BJ (cell line): Measurements from ENCODE around the gene MID2. TPM values are rescaled to one million over a fixed set of nuclear protein-coding genes. Genes with fewer than 3 reads are reported as not detected.

Experiments
- CTCF ChIA-PET: fragments of 350-600 bp; formaldehyde crosslinking; extraction: SDS; loops from one replicate; lab custom pipeline; 2021; ENCODE audit warnings: antibody characterized with exemption, inconsistent platforms; lab: Yijun Ruan, JAX
- POLR2A ChIA-PET: fragments of 300-600 bp; sonication (Branson Sonifier 250); formaldehyde crosslinking; extraction: SDS; loops from one replicate; lab custom pipeline; 2021; ENCODE audit warnings: antibody characterized with exemption; lab: Charles Lee
- DNase-seq: peaks from one replicate; pipeline ENCODE4 v3.0.0-alpha.2; 2011; ENCODE audit warnings: low read depth
- H3K27me3 ChIP-seq: 2 replicates; pipeline ENCODE4 v1.6.0; 2011; ENCODE audit warnings: low read length; ENCODE audit not compliant: control insufficient read depth, insufficient read depth
- H3K36me3 ChIP-seq: 2 replicates; pipeline ENCODE4 v1.5.1; 2011; ENCODE audit warnings: low read length; ENCODE audit not compliant: control insufficient read depth, insufficient read depth
- H3K4me3 ChIP-seq: 2 replicates; pipeline ENCODE4 v1.5.1; 2011; ENCODE audit warnings: low read depth, mild to moderate bottlenecking, control low read depth, low read length
- CTCF ChIP-seq: IDR thresholded peaks from 2 replicates; pipeline ENCODE4 v1.5.1; 2011; ENCODE audit warnings: low read depth, mild to moderate bottlenecking, control low read depth, inconsistent platforms, low read length, moderate library complexity; ENCODE audit not compliant: insufficient read depth
- polyA plus RNA-seq: library from polyadenylated mRNA; depleted of rRNA; stranded (reverse); fragments of >200 nt; gene quantifications from 2 replicates; pipeline ENCODE4 v1.2.3, GENCODE V29; 2011; rRNA removed
- small RNA-seq: library from RNA; depleted of rRNA; stranded (forward); fragments of <200 nt; gene quantifications from one replicate; pipeline ENCODE3, GENCODE V24; 2012; ENCODE audit warnings: low replicate concordance, low read depth; ENCODE audit not compliant: insufficient read length

The MID2 gene
- polyA plus RNA-seq, 1 experiment = 12.4 TPM

DNA sequence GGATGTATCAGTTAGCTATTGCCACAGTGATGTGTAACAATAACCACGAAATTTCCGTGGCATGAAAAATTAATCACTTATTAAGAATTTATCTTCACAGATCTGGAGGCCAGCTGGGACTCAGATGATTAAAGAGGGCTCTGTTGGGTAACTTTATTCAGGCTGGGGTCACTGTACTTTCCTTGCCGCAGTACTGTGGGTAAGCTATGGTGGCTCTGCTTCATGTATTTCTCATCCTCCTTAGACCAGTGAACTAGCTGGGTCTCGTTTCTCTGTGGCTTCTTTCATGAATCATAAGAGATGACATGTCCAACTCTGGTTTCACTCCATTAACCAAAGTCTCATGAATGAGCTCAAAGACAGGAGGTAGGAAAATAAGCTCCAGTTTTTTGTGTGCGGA lies 143.0 kb downstream of the MID2 start:
- H3K27me3 ChIP-seq = no peaks in the 10 kb centered on the region
- no peak overlapping the region for H3K4me3 ChIP-seq
- no peak for TF ChIP-seq CTCF
- CTCF ChIA-PET = interaction anchor here (0.6 kb wide), 1 partner anchor 1233 kb away, joined by 3 read pairs; no protein-coding TSS in a partner anchor
- POLR2A ChIA-PET = no interaction called here
- no peak for DNase-seq
- H3K36me3 ChIP-seq = no peaks in the 10 kb centered on the region

DNA sequence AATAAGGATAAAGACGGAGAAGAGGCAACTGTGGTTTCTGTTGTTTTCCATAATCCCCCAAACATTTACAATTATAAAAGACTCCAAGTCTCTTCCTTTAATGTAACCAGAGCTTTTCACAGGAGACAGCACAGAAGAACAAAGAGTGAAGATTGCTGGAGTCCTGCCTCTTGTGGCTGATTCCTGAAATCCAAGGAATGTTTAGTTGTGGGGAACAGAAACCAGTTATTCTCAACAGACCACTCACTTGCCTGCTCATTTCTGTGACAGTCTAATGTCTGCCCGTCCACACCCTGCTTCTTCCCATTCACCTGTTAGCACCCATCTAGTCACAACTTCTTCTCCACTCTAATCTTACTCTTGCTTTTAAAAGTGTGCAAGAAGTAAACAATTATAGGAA lies 144.4 kb downstream of the MID2 start:
- CTCF ChIA-PET = no interaction called here
- no peaks in the 10 kb centered on the region for H3K27me3 ChIP-seq
- DNase-seq = no peak
- TF ChIP-seq CTCF = no peak
- POLR2A ChIA-PET = no interaction called here
- H3K4me3 ChIP-seq = no peak overlapping the region
- H3K36me3 ChIP-seq = no peaks in the 10 kb centered on the region

DNA sequence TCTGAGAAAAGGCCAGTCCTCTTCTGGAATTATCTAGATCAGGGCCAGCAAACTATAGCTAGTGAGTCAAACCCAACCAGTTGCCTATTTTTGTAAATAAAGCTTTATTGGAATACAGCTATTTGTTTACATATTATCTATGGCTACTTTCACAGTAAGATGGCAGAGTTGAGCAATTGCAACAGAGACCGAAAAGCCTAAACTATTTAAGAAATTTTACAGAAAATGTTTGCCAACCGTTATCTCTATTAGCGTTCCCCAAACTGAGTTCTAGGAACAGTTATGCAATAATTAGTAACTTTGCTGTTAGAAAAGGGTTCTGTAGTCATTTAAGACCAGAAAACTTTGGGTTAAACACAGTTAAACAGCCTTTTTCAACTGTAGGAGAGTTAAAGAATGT lies 146.0 kb downstream of the MID2 start:
- ChIA-PET POLR2A (no interaction called here), CTCF (no interaction called here)
- Histone ChIP-seq H3K4me3 (no peak overlapping the region), H3K27me3 (no peaks in the 10 kb centered on the region), H3K36me3 (no peaks in the 10 kb centered on the region)
- TF ChIP-seq CTCF = no peak
- no peak for DNase-seq

Small RNA genes lying within 50 kb of the gene (small RNA-seq; reads per million reads assigned to genes)
- not detected for gene RF00019

Other genes starting within 250 kb of the MID2 start
- gene PRPS1, start 197.4 kb upstream of the MID2 start, polyA plus RNA-seq = 50.1 and 64.9 TPM in 2 replicates
- gene TSC22D3, start 50.1 kb upstream of the MID2 start, polyA plus RNA-seq = 34.7 and 39.9 TPM in 2 replicates
- not detected in 2 replicates for gene NCBP2L, start 48.1 kb upstream of the MID2 start, polyA plus RNA-seq
- not detected in 2 replicates for gene TEX13B, start 156.5 kb downstream of the MID2 start, polyA plus RNA-seq
- 0.02 and 0.26 TPM in 2 replicates for gene VSIG1, start 219.2 kb downstream of the MID2 start, polyA plus RNA-seq